Peyer's patch (tissue), 4 donors: Measurements from ENCODE around the gene PTPN14.

Experiments used
- POLR2A ChIP-seq, 2 donors: fragments of 450-650 bp; IDR thresholded peaks; one replicate each; pipeline ENCODE4 v1.5.1; 2017; ENCODE audit warnings: antibody characterized with exemption in 2 of 2, mild to moderate bottlenecking in 2 of 2, moderate library complexity in 2 of 2
- TF ChIP-seq, protein P1 (sequence below), 6 experiments: fragments of 450-650 bp in 4 of 6; fragments of 200-600 bp in 2 of 6; sonication (generic) in 1 of 6; IDR thresholded peaks; one replicate each; pipeline ENCODE4 v1.5.1; 2017 to 2019; ENCODE audit warnings: antibody characterized with exemption in 6 of 6, mild to moderate bottlenecking in 3 of 6, moderate library complexity in 1 of 6

DNA sequence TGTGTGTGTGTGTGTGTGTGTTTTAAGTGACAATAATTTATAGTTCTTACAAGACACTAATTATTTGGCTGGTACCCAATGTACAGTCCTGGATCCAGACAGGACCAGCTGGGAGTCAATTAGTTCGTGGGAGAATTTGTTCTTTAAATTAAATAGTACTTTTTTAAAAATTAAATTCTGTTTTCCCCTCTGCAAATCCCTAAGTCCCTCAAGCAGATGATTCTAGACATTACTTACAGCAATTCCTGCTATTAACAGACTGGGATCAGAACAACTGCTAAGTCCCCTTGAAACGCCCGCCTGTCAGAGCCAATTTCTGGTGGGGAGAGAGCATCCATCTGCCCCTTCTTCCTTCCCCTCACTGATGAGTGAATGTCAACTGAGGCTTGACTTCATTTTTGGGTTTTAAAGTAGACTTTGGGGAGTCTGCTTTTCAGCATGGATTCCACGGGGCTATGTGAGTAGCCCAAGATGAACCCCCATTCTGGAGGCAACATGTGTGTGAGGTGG lies 186.6 kb downstream of the PTPN14 start:
- TF ChIP-seq, protein P1, sequence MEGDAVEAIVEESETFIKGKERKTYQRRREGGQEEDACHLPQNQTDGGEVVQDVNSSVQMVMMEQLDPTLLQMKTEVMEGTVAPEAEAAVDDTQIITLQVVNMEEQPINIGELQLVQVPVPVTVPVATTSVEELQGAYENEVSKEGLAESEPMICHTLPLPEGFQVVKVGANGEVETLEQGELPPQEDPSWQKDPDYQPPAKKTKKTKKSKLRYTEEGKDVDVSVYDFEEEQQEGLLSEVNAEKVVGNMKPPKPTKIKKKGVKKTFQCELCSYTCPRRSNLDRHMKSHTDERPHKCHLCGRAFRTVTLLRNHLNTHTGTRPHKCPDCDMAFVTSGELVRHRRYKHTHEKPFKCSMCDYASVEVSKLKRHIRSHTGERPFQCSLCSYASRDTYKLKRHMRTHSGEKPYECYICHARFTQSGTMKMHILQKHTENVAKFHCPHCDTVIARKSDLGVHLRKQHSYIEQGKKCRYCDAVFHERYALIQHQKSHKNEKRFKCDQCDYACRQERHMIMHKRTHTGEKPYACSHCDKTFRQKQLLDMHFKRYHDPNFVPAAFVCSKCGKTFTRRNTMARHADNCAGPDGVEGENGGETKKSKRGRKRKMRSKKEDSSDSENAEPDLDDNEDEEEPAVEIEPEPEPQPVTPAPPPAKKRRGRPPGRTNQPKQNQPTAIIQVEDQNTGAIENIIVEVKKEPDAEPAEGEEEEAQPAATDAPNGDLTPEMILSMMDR (IDR thresholded peaks at IDR 0.05) = no peak
- TF ChIP-seq POLR2A (IDR thresholded peaks at IDR 0.05) = no peak
